HUES64 (cell line): ENCODE results near the gene TMEM219. TPM values are rescaled to one million over a fixed set of nuclear protein-coding genes. Genes with fewer than 3 reads are reported as not detected.

Experiments used
- H3K27ac ChIP-seq: 2 replicates; pipeline ENCODE4 v1.7.0; 2013; ENCODE audit warnings: low read depth, low read length, inconsistent platforms
- H3K27me3 ChIP-seq: 2 replicates; pipeline ENCODE4 v1.6.1; 2013; ENCODE audit warnings: mild to moderate bottlenecking, low read length; ENCODE audit not compliant: insufficient read depth
- H3K36me3 ChIP-seq: 2 replicates; pipeline ENCODE4 v1.6.1; 2013; ENCODE audit warnings: mild to moderate bottlenecking, low read length; ENCODE audit not compliant: insufficient read depth
- H3K4me1 ChIP-seq: 2 replicates; pipeline ENCODE4 v1.6.1; 2013; ENCODE audit warnings: mild to moderate bottlenecking, low read length, moderate library complexity; ENCODE audit not compliant: insufficient read depth
- H3K4me3 ChIP-seq: 2 replicates; pipeline ENCODE4 v1.5.1; 2013; ENCODE audit warnings: mild to moderate bottlenecking, low read length, moderate library complexity
- H3K9ac ChIP-seq: 2 replicates; pipeline ENCODE4 v1.6.1; 2013; ENCODE audit warnings: mild to moderate bottlenecking, low read depth, low read length
- H3K9me3 ChIP-seq: 2 replicates; pipeline ENCODE4 v1.6.1; 2013; ENCODE audit warnings: low read depth, low read length; ENCODE audit not compliant: insufficient read depth
- WGBS: fragments of 150-250, 120-280 bp; methylation state at CpG from one replicate; pipeline ENCODE4 v1.1.7; 2013; ENCODE audit warnings: missing lambda C conversion rate; 5-methylcytosine and 5-hydroxymethylcytosine counted together
- polyA plus RNA-seq, 2 experiments: library from polyadenylated mRNA; stranded (reverse); fragments of 50-300 nt; gene quantifications; one replicate each; pipeline ENCODE4 v1.2.3, GENCODE V29; 2013

TMEM219 gene
- 61.8 TPM for polyA plus RNA-seq (2013, experiment 1 of 2)
- 82.6 TPM for polyA plus RNA-seq (2013, experiment 2 of 2)

GRCh38 chr16:29961479-29962343 lies at the start of gene TMEM219:
Gene TMEM219, plus strand, starts transcription at chr16:29962079. Its CDS starts 1,065 bp downstream, at chr16:29963144.
- Histone ChIP-seq H3K4me3 (peak within 1 kb of the TSS; percentile 74), H3K4me1 (peaks cover 10% of the 10 kb centered on the region; the same call in 1 of the 2 replicates), H3K27ac (peak within 1 kb of the TSS; percentile 53), H3K9me3 (no peaks in the 10 kb centered on the region), H3K27me3 (no peaks in the 10 kb centered on the region; the same call in 1 of the 2 replicates), H3K36me3 (peaks cover 10% of the 10 kb centered on the region; the same call in 1 of the 2 replicates), H3K9ac (peak within 1 kb of the TSS; percentile 87)
- under 1% methylated on average over 75 of the region's 75 CpGs for WGBS

DNA sequence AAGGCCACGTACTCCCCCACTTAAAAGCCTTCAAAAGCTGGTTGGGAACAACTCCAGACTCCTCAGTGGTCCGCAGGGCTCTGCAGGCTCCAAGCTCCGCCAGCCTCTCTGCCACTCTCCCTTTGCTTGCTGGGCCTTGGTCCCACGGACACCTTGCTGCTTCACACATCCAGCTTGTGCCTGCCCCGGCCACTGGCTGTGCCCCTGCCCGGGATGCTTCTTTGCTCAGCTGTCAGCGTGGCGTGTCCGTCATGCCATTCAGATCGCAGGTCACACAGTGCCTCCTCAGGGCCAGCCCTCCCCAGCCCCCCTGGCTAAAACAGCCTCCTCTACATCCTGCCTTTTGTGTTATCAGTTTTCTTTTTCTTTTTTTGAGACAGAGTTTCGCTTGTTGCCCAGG lies 49.8 kb upstream of the TMEM219 start:
- H3K9ac ChIP-seq, result no peak overlapping the region; the same call in 1 of the 2 replicates
- WGBS, result 86% methylated on average over 11 of the region's 11 CpGs

GRCh38 chr16:29913514-29913913 lies 48.4 kb upstream of the TMEM219 start:
- Histone ChIP-seq H3K9ac (no peak overlapping the region), H3K36me3 (peaks cover 11% of the 10 kb centered on the region; the same call in 1 of the 2 replicates), H3K27ac (no peak overlapping the region), H3K9me3 (no peaks in the 10 kb centered on the region), H3K4me1 (no peaks in the 10 kb centered on the region; the same call in 1 of the 2 replicates), H3K4me3 (no peak overlapping the region), H3K27me3 (no peaks in the 10 kb centered on the region)
- WGBS, result 91% methylated on average over 8 of the region's 8 CpGs

More for the DNA sequence above, 49.8 kb upstream of the TMEM219 start:
- no peaks in the 10 kb centered on the region for H3K27me3 ChIP-seq
- no peaks in the 10 kb centered on the region for H3K9me3 ChIP-seq
- H3K4me3 ChIP-seq, result no peak overlapping the region
- H3K36me3 ChIP-seq, result peaks cover 5% of the 10 kb centered on the region; the same call in 1 of the 2 replicates
- H3K4me1 ChIP-seq, result no peaks in the 10 kb centered on the region; the same call in 1 of the 2 replicates
- H3K27ac ChIP-seq, result no peak overlapping the region; the same call in 1 of the 2 replicates

GRCh38 chr16:29915590-29916247 lies 46.2 kb upstream of the TMEM219 start:
- Histone ChIP-seq H3K36me3 (peaks cover 30% of the 10 kb centered on the region), H3K27ac (no peak overlapping the region), H3K9ac (no peak overlapping the region), H3K4me1 (no peaks in the 10 kb centered on the region; the same call in 1 of the 2 replicates), H3K9me3 (no peaks in the 10 kb centered on the region), H3K27me3 (no peaks in the 10 kb centered on the region), H3K4me3 (no peak overlapping the region)
- WGBS, result 93% methylated on average over 6 of the region's 6 CpGs

GRCh38 chr16:29916979-29917378 lies 44.9 kb upstream of the TMEM219 start:
- Histone ChIP-seq H3K36me3 (peaks cover 43% of the 10 kb centered on the region), H3K9ac (no peak overlapping the region), H3K4me1 (no peaks in the 10 kb centered on the region), H3K4me3 (no peak overlapping the region), H3K27me3 (no peaks in the 10 kb centered on the region), H3K27ac (no peak overlapping the region), H3K9me3 (no peaks in the 10 kb centered on the region)
- WGBS, result 97% methylated on average over 1 of the region's 1 CpG

GRCh38 chr16:29920288-29921033 lies 41.4 kb upstream of the TMEM219 start:
- peaks cover 54% of the 10 kb centered on the region for H3K36me3 ChIP-seq
- H3K9me3 ChIP-seq, result no peaks in the 10 kb centered on the region
- peaks cover 4% of the 10 kb centered on the region; the same call in 1 of the 2 replicates for H3K4me1 ChIP-seq
- H3K27me3 ChIP-seq, result no peaks in the 10 kb centered on the region
- WGBS, result 92% methylated on average over 5 of the region's 6 CpGs
- H3K9ac ChIP-seq, result no peak overlapping the region
- H3K27ac ChIP-seq, result no peak overlapping the region
- no peak overlapping the region for H3K4me3 ChIP-seq

DNA sequence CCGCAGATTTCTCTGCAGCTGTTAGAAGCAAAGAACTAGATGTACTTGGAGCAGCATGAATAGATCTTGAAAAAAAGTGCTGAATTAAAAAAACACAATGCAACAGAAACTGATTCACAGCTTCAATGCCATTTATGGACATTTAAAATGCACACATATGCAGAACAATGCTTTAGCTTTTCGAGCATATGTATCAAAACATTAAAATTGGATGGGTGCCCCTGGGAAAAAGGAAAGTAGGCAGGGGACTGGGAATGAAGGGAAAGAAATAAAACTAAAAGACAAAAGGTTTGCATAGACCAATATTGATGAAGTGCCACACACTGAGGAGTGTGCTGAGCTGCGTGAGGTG lies 40.9 kb upstream of the TMEM219 start:
- H3K4me1 ChIP-seq, result peaks cover 4% of the 10 kb centered on the region; the same call in 1 of the 2 replicates
- H3K4me3 ChIP-seq, result no peak overlapping the region
- H3K9me3 ChIP-seq, result no peaks in the 10 kb centered on the region
- WGBS, result 94% methylated on average over 3 of the region's 3 CpGs
- H3K27ac ChIP-seq, result no peak overlapping the region
- H3K27me3 ChIP-seq, result no peaks in the 10 kb centered on the region
- H3K36me3 ChIP-seq, result peaks cover 51% of the 10 kb centered on the region
- no peak overlapping the region for H3K9ac ChIP-seq

DNA sequence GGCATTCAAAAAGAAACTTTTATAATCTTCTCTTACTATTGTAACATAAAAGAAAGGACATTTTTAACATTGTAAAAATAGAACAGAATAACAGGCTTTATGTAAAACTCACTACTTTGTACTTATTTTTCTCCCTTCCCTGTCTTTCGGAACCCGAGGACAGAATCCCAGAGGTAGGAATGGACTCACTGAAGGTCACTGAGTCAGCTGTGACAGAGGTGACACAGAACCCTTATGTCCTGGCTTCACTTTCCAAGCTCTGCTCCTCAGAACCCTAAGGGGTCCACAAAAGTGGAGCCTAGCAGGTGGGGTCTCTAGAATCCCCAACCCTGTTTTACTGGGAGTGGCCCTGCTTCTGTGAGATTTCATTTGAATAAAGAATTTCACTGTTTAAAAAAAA lies 39.6 kb upstream of the TMEM219 start:
- peaks cover 49% of the 10 kb centered on the region for H3K36me3 ChIP-seq
- H3K4me1 ChIP-seq, result peaks cover 7% of the 10 kb centered on the region; the same call in 1 of the 2 replicates
- no peaks in the 10 kb centered on the region for H3K9me3 ChIP-seq
- no peaks in the 10 kb centered on the region for H3K27me3 ChIP-seq
- WGBS, result 94% methylated on average over 2 of the region's 2 CpGs
- H3K27ac ChIP-seq, result no peak overlapping the region
- no peak overlapping the region for H3K9ac ChIP-seq
- no peak overlapping the region for H3K4me3 ChIP-seq

DNA sequence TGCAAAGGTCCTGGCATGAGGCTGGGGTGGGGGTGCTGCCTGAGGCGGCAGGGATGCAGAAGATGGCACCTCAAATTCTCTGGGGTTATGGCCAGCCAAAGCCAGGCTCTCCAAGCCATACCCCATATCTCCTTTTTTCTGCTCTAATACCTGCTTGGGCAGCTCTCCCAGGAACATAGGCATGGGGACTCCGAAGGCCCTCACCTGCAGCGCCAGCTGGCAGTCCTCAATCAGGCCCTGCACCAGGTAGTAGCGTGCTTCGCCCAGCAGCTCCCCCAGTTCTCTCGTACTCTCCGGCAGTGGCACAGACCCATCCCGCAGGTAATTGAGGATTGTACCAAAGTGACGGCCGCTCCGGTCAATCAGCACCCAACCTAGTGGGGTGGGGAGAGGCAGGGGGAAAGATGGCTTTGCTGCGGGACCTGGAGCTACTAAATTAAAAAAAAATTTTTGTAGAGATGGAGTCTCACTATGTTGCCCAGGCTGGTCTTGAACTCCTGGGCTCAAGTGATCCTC lies 38.8 kb upstream of the TMEM219 start:
- peaks cover 45% of the 10 kb centered on the region for H3K36me3 ChIP-seq
- WGBS, result 95% methylated on average over 12 of the region's 12 CpGs
- H3K4me1 ChIP-seq, result peaks cover 7% of the 10 kb centered on the region; the same call in 1 of the 2 replicates
- H3K9me3 ChIP-seq, result no peaks in the 10 kb centered on the region
- no peak overlapping the region for H3K9ac ChIP-seq
- no peaks in the 10 kb centered on the region for H3K27me3 ChIP-seq
- H3K27ac ChIP-seq, result no peak overlapping the region
- no peak overlapping the region for H3K4me3 ChIP-seq

DNA sequence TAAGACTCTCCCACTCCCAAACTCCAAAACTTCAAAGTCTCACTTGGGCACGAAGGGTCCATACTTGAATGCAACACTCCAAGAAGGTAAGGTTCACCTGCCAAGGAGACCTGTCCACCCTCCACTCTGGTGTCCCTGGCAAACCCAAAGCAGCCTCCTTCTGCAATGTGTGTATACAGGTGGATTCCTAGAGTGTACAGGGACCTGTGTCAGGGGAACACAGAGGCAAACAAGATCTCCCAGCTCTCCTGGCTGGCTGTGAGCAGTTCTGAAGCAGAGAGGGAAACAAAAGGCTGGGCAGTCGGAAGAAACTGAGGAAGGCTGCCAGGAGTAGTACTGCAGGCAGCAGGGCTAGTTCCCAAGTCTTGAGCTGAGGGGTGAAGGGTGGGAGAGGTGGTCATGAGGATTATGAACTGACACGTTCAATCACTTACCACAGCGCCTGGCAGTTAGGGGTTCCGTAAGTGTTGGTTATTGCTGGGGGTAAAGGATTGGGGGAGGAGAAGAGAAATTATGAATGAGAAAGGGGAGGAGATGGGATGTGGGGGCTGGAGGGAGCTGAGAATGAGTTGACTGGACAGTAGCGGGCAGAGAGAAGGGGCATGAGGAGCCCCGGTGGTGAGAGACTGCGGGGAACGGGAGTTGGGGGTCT lies 36.6 kb upstream of the TMEM219 start:
- WGBS, result 12% methylated on average over 9 of the region's 9 CpGs
- H3K9ac ChIP-seq, result peak overlapping the region; percentile 94; the same call in 1 of the 2 replicates
- H3K4me1 ChIP-seq, result peaks cover 7% of the 10 kb centered on the region; the same call in 1 of the 2 replicates
- no peaks in the 10 kb centered on the region for H3K9me3 ChIP-seq
- peak overlapping the region; percentile 77 for H3K4me3 ChIP-seq
- peaks cover 29% of the 10 kb centered on the region for H3K36me3 ChIP-seq
- no peak overlapping the region for H3K27ac ChIP-seq
- H3K27me3 ChIP-seq, result no peaks in the 10 kb centered on the region
